DOHH2 (cell line): ENCODE measurements around the gene GAB1.
"Not testable (repeated sequence)": the region's sequence is repeated elsewhere in the genome, so short reads cannot be mapped to it uniquely, and the experiment has no call there.

Experiments used
- H3F3A ChIP-seq: fragments of 200-600 bp; sonication (generic), shearing (Covaris generic); 2 replicates; pipeline ENCODE4 v1.6.0; 2016; ENCODE audit warnings: antibody characterized with exemption, mild to moderate bottlenecking; ENCODE audit not compliant: control insufficient read depth, insufficient read depth
- H3K27ac ChIP-seq: fragments of 200-600 bp; sonication (generic); 2 replicates; pipeline ENCODE4 v1.5.1; 2014; ENCODE audit warnings: low read depth, mild to moderate bottlenecking, low read length, moderate library complexity
- H3K27me3 ChIP-seq: fragments of 200-600 bp; sonication (generic); 2 replicates; pipeline ENCODE4 v1.6.1; 2014; ENCODE audit warnings: mild to moderate bottlenecking, low read length, mixed read lengths; ENCODE audit not compliant: control insufficient read depth
- H3K36me3 ChIP-seq: fragments of 200-600 bp; sonication (generic); 2 replicates; pipeline ENCODE4 v1.6.1; 2014; ENCODE audit warnings: mild to moderate bottlenecking, low read length, moderate library complexity, mixed read lengths; ENCODE audit not compliant: control insufficient read depth
- H3K4me1 ChIP-seq: fragments of 200-600 bp; sonication (generic); 2 replicates; pipeline ENCODE4 v1.6.1; 2014; ENCODE audit warnings: mild to moderate bottlenecking, low read length, mixed read lengths; ENCODE audit not compliant: control insufficient read depth
- H3K4me2 ChIP-seq: fragments of 200-600 bp; sonication (generic); 2 replicates; pipeline ENCODE4 v1.6.0; 2014; ENCODE audit warnings: mild to moderate bottlenecking, low read length, moderate library complexity
- H3K4me3 ChIP-seq: fragments of 200-600 bp; sonication (generic); 2 replicates; pipeline ENCODE4 v1.5.1; 2014; ENCODE audit warnings: mild to moderate bottlenecking, low read length, mixed read lengths
- H3K79me2 ChIP-seq: fragments of 200-600 bp; sonication (generic); 2 replicates; pipeline ENCODE4 v1.6.1; 2014; ENCODE audit warnings: mild to moderate bottlenecking, low read length, mixed read lengths; ENCODE audit not compliant: control insufficient read depth
- H3K9me2 ChIP-seq: fragments of 200-600 bp; sonication (generic); replicated peaks from 2 replicates; pipeline ENCODE4 v1.6.1; 2014; ENCODE audit warnings: mild to moderate bottlenecking, low read length, mixed read lengths; ENCODE audit not compliant: control insufficient read depth
- H3K9me3 ChIP-seq: fragments of 200-600 bp; sonication (generic); 2 replicates; pipeline ENCODE4 v1.6.1; 2014; ENCODE audit warnings: antibody characterized with exemption, low read length, mixed read lengths; ENCODE audit not compliant: control insufficient read depth, insufficient read depth
- H4K20me1 ChIP-seq: fragments of 200-600 bp; sonication (generic); 2 replicates; pipeline ENCODE4 v1.6.0; 2014; ENCODE audit warnings: low read depth, mild to moderate bottlenecking, antibody characterized with exemption, low read length, moderate library complexity; ENCODE audit not compliant: control insufficient read depth, insufficient read depth
- EZH2phosphoT487 ChIP-seq: fragments of 200-600 bp; sonication (generic); IDR thresholded peaks from 2 replicates; pipeline ENCODE4 v1.6.1; 2017; ENCODE audit warnings: borderline replicate concordance, mild to moderate bottlenecking, antibody characterized with exemption, low read length, moderate library complexity, mixed read lengths
- TF ChIP-seq, protein P1 (sequence below): fragments of 200-600 bp; sonication (generic); IDR thresholded peaks from one replicate; pipeline ENCODE4 v1.5.1; 2014; ENCODE audit warnings: antibody characterized with exemption, mild to moderate bottlenecking, low read depth, low read length; ENCODE audit not compliant: poor library complexity, severe bottlenecking

Gene GAB1

DNA sequence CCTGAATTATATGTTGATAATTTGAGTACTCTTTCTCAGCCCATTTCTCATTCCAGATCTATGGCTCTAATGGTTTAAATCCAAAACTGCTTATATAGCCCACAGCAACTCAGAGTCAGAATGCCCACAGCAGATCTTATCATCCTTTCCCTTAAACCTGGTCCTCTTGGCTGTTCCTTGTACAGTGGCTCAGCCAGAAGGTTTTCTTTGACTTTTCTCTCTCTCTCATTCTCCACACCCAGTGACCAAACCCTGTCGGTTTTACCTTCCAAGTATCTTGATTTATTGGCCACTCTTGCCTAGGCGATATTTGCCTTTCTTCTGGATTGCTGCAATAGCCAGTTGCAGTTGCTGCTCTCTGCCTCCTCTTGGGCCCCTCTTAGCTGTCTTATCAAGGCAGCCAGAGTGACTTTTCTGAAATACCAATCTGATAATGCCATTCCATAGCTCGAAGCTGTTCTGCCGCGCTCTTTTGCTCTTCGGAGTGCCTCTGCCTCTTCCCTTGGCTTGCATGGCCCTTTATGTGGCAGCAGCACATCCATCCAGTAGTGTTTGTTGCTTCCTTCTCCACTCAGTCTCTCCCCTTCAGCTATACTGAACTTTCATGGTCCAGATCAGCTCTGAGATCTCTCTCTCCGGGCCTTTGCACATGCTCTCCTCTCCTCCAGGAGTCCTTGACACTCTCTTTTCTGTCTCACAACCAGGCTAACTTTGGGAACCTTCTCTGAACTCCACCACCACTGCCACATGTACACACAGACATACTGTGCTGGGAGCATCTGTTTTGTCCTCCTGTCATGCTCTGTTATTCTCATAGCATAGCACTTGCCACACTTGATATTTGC is 11.8 kb downstream of the GAB1 start:
- H3K4me2 ChIP-seq = no peak overlapping the region
- peaks cover 4% of the 10 kb centered on the region for H3F3A ChIP-seq
- no peaks in the 10 kb centered on the region for H3K9me2 ChIP-seq
- H3K4me3 ChIP-seq = no peak overlapping the region
- 0 out of 2 replicates have a peak, but pooled peaks cover 3% of the 10 kb centered on the region for H3K36me3 ChIP-seq
- no peaks in the 10 kb centered on the region for H3K9me3 ChIP-seq
- H3K4me1 ChIP-seq = peaks cover 39% of the 10 kb centered on the region
- H3K27me3 ChIP-seq = no peaks in the 10 kb centered on the region
- peaks cover 30% of the 10 kb centered on the region for H3K79me2 ChIP-seq
- no peak overlapping the region for H3K27ac ChIP-seq
- TF ChIP-seq, protein P1, sequence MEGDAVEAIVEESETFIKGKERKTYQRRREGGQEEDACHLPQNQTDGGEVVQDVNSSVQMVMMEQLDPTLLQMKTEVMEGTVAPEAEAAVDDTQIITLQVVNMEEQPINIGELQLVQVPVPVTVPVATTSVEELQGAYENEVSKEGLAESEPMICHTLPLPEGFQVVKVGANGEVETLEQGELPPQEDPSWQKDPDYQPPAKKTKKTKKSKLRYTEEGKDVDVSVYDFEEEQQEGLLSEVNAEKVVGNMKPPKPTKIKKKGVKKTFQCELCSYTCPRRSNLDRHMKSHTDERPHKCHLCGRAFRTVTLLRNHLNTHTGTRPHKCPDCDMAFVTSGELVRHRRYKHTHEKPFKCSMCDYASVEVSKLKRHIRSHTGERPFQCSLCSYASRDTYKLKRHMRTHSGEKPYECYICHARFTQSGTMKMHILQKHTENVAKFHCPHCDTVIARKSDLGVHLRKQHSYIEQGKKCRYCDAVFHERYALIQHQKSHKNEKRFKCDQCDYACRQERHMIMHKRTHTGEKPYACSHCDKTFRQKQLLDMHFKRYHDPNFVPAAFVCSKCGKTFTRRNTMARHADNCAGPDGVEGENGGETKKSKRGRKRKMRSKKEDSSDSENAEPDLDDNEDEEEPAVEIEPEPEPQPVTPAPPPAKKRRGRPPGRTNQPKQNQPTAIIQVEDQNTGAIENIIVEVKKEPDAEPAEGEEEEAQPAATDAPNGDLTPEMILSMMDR = no peak
- no peak for TF ChIP-seq EZH2phosphoT487
- no peaks in the 10 kb centered on the region for H4K20me1 ChIP-seq

DNA sequence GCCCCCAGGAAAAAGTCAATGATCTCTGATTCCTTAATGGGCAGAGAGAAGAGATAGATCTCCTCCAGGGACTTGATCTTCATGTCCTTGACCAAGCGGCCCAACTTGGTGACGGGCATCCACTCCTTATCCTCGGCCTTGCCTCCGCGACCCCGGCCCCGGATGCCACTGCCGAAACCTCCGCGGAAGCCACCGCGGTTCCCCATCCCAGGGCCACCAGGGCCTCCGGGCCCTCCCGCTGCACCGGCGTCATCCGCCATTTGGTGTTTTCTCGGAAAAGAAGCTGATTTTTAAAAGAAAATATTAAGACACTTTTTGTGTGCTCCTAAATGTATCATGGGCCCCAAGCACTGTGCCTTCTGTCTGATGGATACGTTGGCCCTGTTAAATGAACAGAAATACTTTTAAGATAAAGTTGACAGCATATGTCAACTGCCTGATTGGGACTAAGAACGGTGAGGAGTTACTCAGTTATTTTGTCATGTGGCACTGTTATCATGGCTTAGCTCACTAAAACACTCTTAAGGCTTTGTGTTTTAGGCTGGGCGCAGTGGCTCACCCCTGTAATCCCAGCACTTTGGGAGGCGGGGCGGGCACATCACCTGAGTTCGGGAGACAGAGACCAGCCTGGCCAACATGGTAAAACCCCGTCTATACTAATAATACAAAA is 13.3 kb downstream of the GAB1 start:
- peaks cover 44% of the 10 kb centered on the region for H3K4me1 ChIP-seq
- not testable (repeated sequence) for H3K27ac ChIP-seq, H3K36me3 ChIP-seq, H3K27me3 ChIP-seq, H4K20me1 ChIP-seq, H3F3A ChIP-seq, H3K4me3 ChIP-seq, H3K9me3 ChIP-seq, H3K4me2 ChIP-seq, H3K9me2 ChIP-seq
- H3K79me2 ChIP-seq = peaks cover 39% of the 10 kb centered on the region

DNA sequence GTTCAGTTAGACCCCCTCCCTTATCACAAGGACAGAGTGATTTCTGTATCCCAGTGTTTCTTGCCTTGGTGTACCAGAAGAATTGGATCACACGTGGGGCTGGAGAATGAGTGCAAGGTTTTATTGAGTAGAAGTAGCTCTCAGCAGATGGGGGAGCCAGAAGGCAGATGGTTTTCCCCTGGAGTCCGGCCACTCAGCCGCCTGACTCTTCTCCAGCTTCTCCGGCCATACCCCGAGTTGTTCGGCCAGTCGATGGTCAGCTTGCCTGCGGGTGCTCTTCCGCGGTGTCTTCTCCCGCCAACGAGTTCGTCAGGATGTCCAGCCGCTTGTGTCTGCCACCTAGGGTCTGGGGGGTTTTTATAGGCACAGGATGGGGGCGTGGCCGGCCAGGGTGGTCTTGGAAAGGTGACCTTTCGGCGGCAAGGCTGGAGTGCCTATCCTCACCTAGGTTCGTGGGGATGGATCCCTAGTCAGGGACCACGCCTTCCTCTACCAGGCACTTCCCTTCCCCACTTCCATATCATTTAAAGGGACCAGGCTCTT is 14.5 kb downstream of the GAB1 start:
- Histone ChIP-seq H3F3A (peaks cover 4% of the 10 kb centered on the region), H3K4me3 (no peak overlapping the region), H3K27ac (no peak overlapping the region), H3K36me3 (peaks cover 3% of the 10 kb centered on the region; the same call in 1 of the 2 replicates), H3K9me3 (no peaks in the 10 kb centered on the region), H4K20me1 (no peaks in the 10 kb centered on the region), H3K4me1 (peaks cover 53% of the 10 kb centered on the region), H3K79me2 (peaks cover 50% of the 10 kb centered on the region), H3K27me3 (no peaks in the 10 kb centered on the region), H3K4me2 (no peak overlapping the region), H3K9me2 (no peaks in the 10 kb centered on the region)
- TF ChIP-seq, protein P1 = no peak
- TF ChIP-seq EZH2phosphoT487 = no peak
